ENCODE data around the gene EEF1AKMT2.

DNA sequence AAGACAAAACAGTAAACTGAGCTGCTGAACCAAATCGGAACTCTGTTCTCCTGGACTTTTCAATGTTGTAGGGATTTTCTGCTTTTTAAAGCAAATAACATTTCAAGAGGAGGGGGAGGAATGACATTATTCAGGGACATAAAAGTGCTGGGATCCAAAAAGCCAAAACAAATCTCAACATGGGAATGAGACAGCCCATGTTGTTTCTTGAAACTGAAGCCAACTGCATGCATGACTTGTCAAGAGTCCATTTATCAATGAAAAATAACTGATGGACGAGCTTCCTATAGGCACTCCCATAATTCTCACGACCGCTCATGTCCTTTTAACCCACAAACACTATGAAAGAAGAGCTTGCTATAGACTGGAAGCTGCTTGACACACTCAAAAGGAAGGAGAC is 75.3 kb downstream of the EEF1AKMT2 start:
- no peak for TF ChIP-seq ZNF274 (IDR thresholded peaks at IDR 0.05; ENCODE audit: low read depth, low read length)
- TF ChIP-seq SUZ12 (IDR thresholded peaks at IDR 0.05; ENCODE audit: extremely low read depth, insufficient read depth, insufficient read length): no peak

Measured in NT2/D1 (cell line).